ENCODE data around the gene C1orf74.

The C1orf74 gene

GRCh38 chr1:209736490-209737117, 47.8 kb downstream of the C1orf74 start:
- H3K4me3 ChIP-seq (ENCODE audit: insufficient read depth, low read depth, low read length, poor library complexity, severe bottlenecking): no peak overlapping the region
- no peaks in the 10 kb centered on the region for H3K27me3 ChIP-seq (replicated peaks; ENCODE audit: control insufficient read depth, insufficient read depth, low read length, poor library complexity, severe bottlenecking)
- no peaks in the 10 kb centered on the region for H3K36me3 ChIP-seq (ENCODE audit: control insufficient read depth, insufficient read depth, low read length)
- no peak for DNase-seq
- H3K4me1 ChIP-seq (ENCODE audit: control insufficient read depth, insufficient read depth, low read length, poor library complexity, severe bottlenecking): no peaks in the 10 kb centered on the region
- H3K9me3 ChIP-seq (ENCODE audit: control insufficient read depth, low read length): no peaks in the 10 kb centered on the region
- no peak overlapping the region for H3K27ac ChIP-seq (ENCODE audit: insufficient read depth, low read length, poor library complexity, severe bottlenecking)

- no peak for DNase-seq
- no peak overlapping the region for H3K4me3 ChIP-seq (ENCODE audit: insufficient read depth, low read depth, low read length, poor library complexity, severe bottlenecking)
- H3K4me1 ChIP-seq (ENCODE audit: control insufficient read depth, insufficient read depth, low read length, poor library complexity, severe bottlenecking): no peaks in the 10 kb centered on the region
- H3K36me3 ChIP-seq (ENCODE audit: control insufficient read depth, insufficient read depth, low read length): no peaks in the 10 kb centered on the region
- H3K27me3 ChIP-seq (replicated peaks; ENCODE audit: control insufficient read depth, insufficient read depth, low read length, poor library complexity, severe bottlenecking): no peaks in the 10 kb centered on the region
- no peak overlapping the region for H3K27ac ChIP-seq (ENCODE audit: insufficient read depth, low read length, poor library complexity, severe bottlenecking)
- no peaks in the 10 kb centered on the region for H3K9me3 ChIP-seq (ENCODE audit: control insufficient read depth, low read length)
These were observed 50.8 kb downstream of the C1orf74 start for GRCh38 chr1:209733409-209734192.

- H3K4me3 ChIP-seq (ENCODE audit: insufficient read depth, low read depth, low read length, poor library complexity, severe bottlenecking): no peak overlapping the region
- no peak overlapping the region for H3K27ac ChIP-seq (ENCODE audit: insufficient read depth, low read length, poor library complexity, severe bottlenecking)
- DNase-seq: no peak
- H3K27me3 ChIP-seq (replicated peaks; ENCODE audit: control insufficient read depth, insufficient read depth, low read length, poor library complexity, severe bottlenecking): no peaks in the 10 kb centered on the region
- no peaks in the 10 kb centered on the region for H3K36me3 ChIP-seq (ENCODE audit: control insufficient read depth, insufficient read depth, low read length)
- no peaks in the 10 kb centered on the region for H3K9me3 ChIP-seq (ENCODE audit: control insufficient read depth, low read length)
- no peaks in the 10 kb centered on the region for H3K4me1 ChIP-seq (ENCODE audit: control insufficient read depth, insufficient read depth, low read length, poor library complexity, severe bottlenecking)
These were observed 51.6 kb downstream of the C1orf74 start for GRCh38 chr1:209732725-209733124.

GRCh38 chr1:209729436-209729835, 54.9 kb downstream of the C1orf74 start:
- DNase-seq: no peak
- Histone ChIP-seq H3K4me1 (ENCODE audit: control insufficient read depth, insufficient read depth, low read length, poor library complexity, severe bottlenecking) (no peaks in the 10 kb centered on the region), H3K4me3 (ENCODE audit: insufficient read depth, low read depth, low read length, poor library complexity, severe bottlenecking) (no peak overlapping the region), H3K27me3 (replicated peaks; ENCODE audit: control insufficient read depth, insufficient read depth, low read length, poor library complexity, severe bottlenecking) (no peaks in the 10 kb centered on the region), H3K9me3 (ENCODE audit: control insufficient read depth, low read length) (no peaks in the 10 kb centered on the region), H3K27ac (ENCODE audit: insufficient read depth, low read length, poor library complexity, severe bottlenecking) (no peak overlapping the region), H3K36me3 (ENCODE audit: control insufficient read depth, insufficient read depth, low read length) (no peaks in the 10 kb centered on the region)
